Osteoblast (primary cell): ENCODE results near the gene ITIH3. TPM values are rescaled to one million over a fixed set of nuclear protein-coding genes. Genes with fewer than 3 reads are reported as not detected.

ENCODE experiments used
- DNase-seq: peaks from one replicate; pipeline ENCODE4 v3.0.0; 2011; ENCODE audit warnings: low spot score, mixed read lengths; ENCODE audit not compliant: insufficient read length; ENCODE audit errors: missing footprints
- H2AFZ ChIP-seq: 2 replicates; pipeline ENCODE4 v1.6.0; 2011; ENCODE audit warnings: mild to moderate bottlenecking, low read length
- H3K27ac ChIP-seq: 2 replicates; pipeline ENCODE4 v1.5.1; 2011; ENCODE audit warnings: mild to moderate bottlenecking, low read depth, low read length, moderate library complexity
- H3K27me3 ChIP-seq: 2 replicates; pipeline ENCODE4 v1.6.0; 2012; ENCODE audit warnings: mild to moderate bottlenecking, control low read depth, inconsistent platforms, low read length, moderate library complexity; ENCODE audit not compliant: insufficient read depth
- H3K36me3 ChIP-seq: 2 replicates; pipeline ENCODE4 v1.5.1; 2011; ENCODE audit warnings: mild to moderate bottlenecking, low read length, control low read depth, moderate library complexity; ENCODE audit not compliant: insufficient read depth
- H3K4me1 ChIP-seq: 2 replicates; pipeline ENCODE4 v1.5.1; 2011; ENCODE audit warnings: mild to moderate bottlenecking, low read length, control low read depth, moderate library complexity; ENCODE audit not compliant: insufficient read depth
- H3K4me2 ChIP-seq: 2 replicates; pipeline ENCODE4 v1.6.0; 2011; ENCODE audit warnings: mild to moderate bottlenecking, low read length; ENCODE audit not compliant: insufficient read depth
- H3K4me3 ChIP-seq: fragments of 200-600 bp; sonication (generic); 3 replicates; pipeline ENCODE4 v1.5.1; 2012; ENCODE audit warnings: mild to moderate bottlenecking, low read length, inconsistent platforms; ENCODE audit not compliant: insufficient read depth
- H3K79me2 ChIP-seq: 2 replicates; pipeline ENCODE4 v1.6.0; 2012; ENCODE audit warnings: mild to moderate bottlenecking, low read length, control low read depth, inconsistent platforms; ENCODE audit not compliant: insufficient read depth
- H3K9me3 ChIP-seq: 2 replicates; pipeline ENCODE4 v1.5.1; 2011; ENCODE audit warnings: low read depth, low read length, control low read depth
- H4K20me1 ChIP-seq: 2 replicates; pipeline ENCODE4 v1.6.0; 2012; ENCODE audit warnings: mild to moderate bottlenecking, low read length, control low read depth; ENCODE audit not compliant: insufficient read depth
- CTCF ChIP-seq: IDR thresholded peaks from 2 replicates; pipeline ENCODE4 v1.5.1; 2011; ENCODE audit warnings: mild to moderate bottlenecking, low read depth, low read length, moderate library complexity; ENCODE audit errors: extremely low read depth
- total RNA-seq: library from RNA; depleted of rRNA; stranded (reverse); fragments of >200 nt; gene quantifications from 2 replicates; pipeline ENCODE4 v1.2.3, GENCODE V29; 2012

ITIH3 gene
- total RNA-seq, 1 donor, result under 0.01 TPM

DNA sequence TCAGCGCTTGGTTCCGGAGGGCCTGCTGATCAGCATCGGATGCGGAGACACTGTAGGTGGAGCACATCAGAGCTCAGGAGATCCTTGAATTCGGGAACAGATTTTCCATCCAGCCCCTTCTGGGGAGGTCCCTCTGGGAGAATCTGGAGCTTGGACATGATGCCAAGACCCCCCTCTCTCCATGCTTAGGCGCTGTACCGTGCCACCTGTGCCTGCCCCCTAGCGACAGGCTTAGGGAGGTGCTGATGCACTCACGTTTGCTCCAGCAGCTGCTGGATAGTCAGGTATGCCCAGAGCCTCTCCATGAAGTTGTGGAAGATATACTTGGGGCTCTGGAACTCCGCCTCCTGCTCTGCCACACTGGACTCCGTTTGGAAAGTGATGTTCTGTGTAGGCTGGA, 26.1 kb downstream of the ITIH3 start:
- no peak overlapping the region for H3K4me3 ChIP-seq
- no peaks in the 10 kb centered on the region for H3K79me2 ChIP-seq
- TF ChIP-seq CTCF, result peak; percentile 56
- H3K4me1 ChIP-seq, result no peaks in the 10 kb centered on the region
- H3K36me3 ChIP-seq, result no peaks in the 10 kb centered on the region
- H3K27ac ChIP-seq, result no peak overlapping the region
- no peak overlapping the region for H3K4me2 ChIP-seq
- H2AFZ ChIP-seq, result no peak overlapping the region
- no peaks in the 10 kb centered on the region for H4K20me1 ChIP-seq
- no peaks in the 10 kb centered on the region for H3K27me3 ChIP-seq
- peak; percentile 94 for DNase-seq
- H3K9me3 ChIP-seq, result no peaks in the 10 kb centered on the region

GRCh38 chr3:52822363-52822762, 27.8 kb downstream of the ITIH3 start:
- no peaks in the 10 kb centered on the region for H4K20me1 ChIP-seq
- DNase-seq, result no peak
- no peak for TF ChIP-seq CTCF

DNA sequence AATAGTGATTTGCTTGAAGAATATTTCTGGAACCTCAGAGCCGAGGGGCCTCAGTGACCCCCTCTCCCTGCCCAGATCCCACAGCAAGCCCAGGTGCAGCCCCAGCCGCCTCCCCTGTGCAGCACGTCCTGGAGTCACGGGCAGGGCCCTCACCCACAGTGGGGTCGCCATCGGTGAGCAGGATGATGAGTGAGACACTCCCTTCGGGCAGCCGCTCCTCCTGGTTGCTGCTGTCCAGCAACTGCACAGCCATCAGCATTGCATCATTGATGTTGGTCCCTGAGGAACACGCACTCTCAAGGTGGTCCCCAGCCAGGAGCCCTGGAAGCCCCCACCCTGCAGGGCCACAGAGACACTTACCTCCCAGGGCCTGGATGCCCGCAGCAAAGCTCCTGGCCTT, 29.4 kb downstream of the ITIH3 start:
- Histone ChIP-seq H3K4me1 (no peaks in the 10 kb centered on the region), H3K4me2 (no peak overlapping the region), H4K20me1 (no peaks in the 10 kb centered on the region), H3K36me3 (no peaks in the 10 kb centered on the region), H3K27ac (no peak overlapping the region), H3K4me3 (no peak overlapping the region), H3K79me2 (no peaks in the 10 kb centered on the region), H2AFZ (no peak overlapping the region), H3K9me3 (no peaks in the 10 kb centered on the region), H3K27me3 (no peaks in the 10 kb centered on the region)
- no peak for DNase-seq
- no peak for TF ChIP-seq CTCF

More at GRCh38 chr3:52822363-52822762, 27.8 kb downstream of the ITIH3 start:
- Histone ChIP-seq H3K27me3 (no peaks in the 10 kb centered on the region), H3K36me3 (no peaks in the 10 kb centered on the region), H3K27ac (no peak overlapping the region), H3K79me2 (no peaks in the 10 kb centered on the region), H3K4me3 (no peak overlapping the region), H3K4me1 (no peaks in the 10 kb centered on the region), H2AFZ (no peak overlapping the region), H3K9me3 (no peaks in the 10 kb centered on the region), H3K4me2 (no peak overlapping the region)

GRCh38 chr3:52827441-52827840, 32.8 kb downstream of the ITIH3 start:
- no peak overlapping the region for H3K4me2 ChIP-seq
- H3K27ac ChIP-seq, result no peak overlapping the region
- H4K20me1 ChIP-seq, result peaks cover 4% of the 10 kb centered on the region
- no peaks in the 10 kb centered on the region for H3K9me3 ChIP-seq
- DNase-seq, result peak; percentile 87
- no peak overlapping the region for H2AFZ ChIP-seq
- no peak for TF ChIP-seq CTCF
- H3K4me1 ChIP-seq, result peaks cover 21% of the 10 kb centered on the region
- no peaks in the 10 kb centered on the region for H3K36me3 ChIP-seq
- H3K79me2 ChIP-seq, result no peaks in the 10 kb centered on the region
- no peak overlapping the region for H3K4me3 ChIP-seq
- H3K27me3 ChIP-seq, result no peaks in the 10 kb centered on the region
